Omental fat pad (tissue), 4 donors: ENCODE results near the gene HSP90AB1. TPM values are rescaled to one million over a fixed set of nuclear protein-coding genes. Genes with fewer than 3 reads are reported as not detected.

Experiments used
- ATAC-seq: fragments of 150-250 bp; one replicate; pipeline ENCODE4 v1.9.1; 2016; ENCODE audit warnings: mild to moderate bottlenecking, moderate library complexity; ENCODE audit not compliant: low FRiP score
- DNase-seq: peaks from one replicate; pipeline ENCODE4 v3.0.0-alpha.2; 2019; ENCODE audit warnings: low spot score
- CTCF ChIP-seq, 3 donors: fragments of 450-650 bp; IDR thresholded peaks; one replicate each; pipeline ENCODE4 v1.5.1; 2016 to 2017; ENCODE audit warnings: antibody characterized with exemption in 3 of 3, mild to moderate bottlenecking in 3 of 3, moderate library complexity in 2 of 3
- total RNA-seq, 4 donors: library from RNA; depleted of rRNA; stranded (reverse); fragments of >200 nt; gene quantifications; one replicate each; pipeline ENCODE4 v1.1.0, GENCODE V29; 2016

The HSP90AB1 gene
- 1,000 to 10,000 TPM in 1 of 4 donors, 100 to 1,000 TPM in 3; 553 to 1,198 (median 846) TPM for total RNA-seq

GRCh38 chr6:44246663-44247337 lies at the start of gene HSP90AB1:
Gene HSP90AB1 (plus strand): TSS chr6:44247101. CDS start chr6:44248630, 1,529 bp downstream.
- no peak for TF ChIP-seq CTCF (IDR thresholded peaks at IDR 0.05)
- ATAC-seq (peak; percentile 87), DNase-seq (peak; percentile 91)

GRCh38 chr6:44198684-44199083 lies 48.2 kb upstream of the HSP90AB1 start:
- no peak for TF ChIP-seq CTCF (IDR thresholded peaks at IDR 0.05)
- ATAC-seq, result no peak
- DNase-seq, result no peak

GRCh38 chr6:44199883-44200282 lies 47.0 kb upstream of the HSP90AB1 start:
- TF ChIP-seq CTCF (IDR thresholded peaks at IDR 0.05), result no peak
- DNase-seq, result no peak
- ATAC-seq, result no peak

GRCh38 chr6:44201200-44201599 lies 45.7 kb upstream of the HSP90AB1 start:
- TF ChIP-seq CTCF (IDR thresholded peaks at IDR 0.05), result no peak
- DNase-seq (no peak), ATAC-seq (no peak)

- ATAC-seq (no peak), DNase-seq (no peak)
- TF ChIP-seq CTCF (IDR thresholded peaks at IDR 0.05), result no peak
These were observed 45.1 kb upstream of the HSP90AB1 start for GRCh38 chr6:44201638-44202303.

- ATAC-seq (no peak), DNase-seq (no peak)
- TF ChIP-seq CTCF (IDR thresholded peaks at IDR 0.05), result no peak
These were observed 44.4 kb upstream of the HSP90AB1 start for GRCh38 chr6:44202332-44202971.
